ENCODE results near the gene DLGAP1.

Gene DLGAP1

DNA sequence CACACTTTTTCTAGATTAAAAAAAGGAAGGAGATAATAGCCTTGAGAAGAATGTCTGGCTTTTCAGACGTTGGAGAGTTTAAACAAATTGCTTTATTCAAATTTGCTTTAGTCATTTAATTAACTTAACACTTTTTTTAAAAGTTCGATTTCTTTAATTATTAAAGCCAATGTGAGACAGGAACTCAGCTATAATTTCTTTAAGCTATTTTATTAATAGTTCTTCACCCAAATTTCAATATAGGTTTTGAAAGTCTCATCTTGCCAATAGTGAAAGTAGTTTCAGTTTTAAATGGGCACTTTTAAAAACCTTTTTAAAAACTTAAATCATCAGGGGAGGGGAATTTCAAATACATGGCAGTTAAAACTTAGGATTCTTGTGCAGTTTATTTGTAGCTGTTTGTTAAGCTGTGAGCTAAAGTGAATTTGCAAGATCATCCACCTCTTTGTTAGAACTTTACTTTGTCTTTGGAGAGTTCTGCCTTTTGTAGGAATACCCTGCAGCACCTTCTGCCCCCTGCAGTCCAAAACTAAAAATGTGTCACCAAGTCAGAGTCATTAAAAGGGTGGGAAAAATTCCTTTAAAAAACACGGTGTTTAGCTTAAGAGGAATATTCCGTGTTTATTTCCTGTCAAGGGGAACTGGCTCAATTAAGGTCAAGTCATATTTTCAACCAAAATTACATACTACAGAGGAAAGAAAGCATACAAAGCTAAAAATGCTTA is 1000.6 kb downstream of the DLGAP1 start:
- ATAC-seq (ENCODE audit: low read depth) (no peak), DNase-seq (ENCODE audit: low spot score) (no peak)
- Histone ChIP-seq H3K36me3 (ENCODE audit: low read depth) (peaks cover 67% of the 10 kb centered on the region), H3K27me3 (ENCODE audit: insufficient read depth, poor library complexity, severe bottlenecking) (no peaks in the 10 kb centered on the region), H3K4me1 (ENCODE audit: insufficient read depth, poor library complexity, severe bottlenecking) (peaks cover 55% of the 10 kb centered on the region), H3K4me3 (ENCODE audit: severe bottlenecking) (peak overlapping the region; percentile 92), H3K9me3 (ENCODE audit: severe bottlenecking) (no peaks in the 10 kb centered on the region), H3K27ac (ENCODE audit: poor library complexity, severe bottlenecking) (peak overlapping the region; percentile 93)
- TF ChIP-seq, protein P1, sequence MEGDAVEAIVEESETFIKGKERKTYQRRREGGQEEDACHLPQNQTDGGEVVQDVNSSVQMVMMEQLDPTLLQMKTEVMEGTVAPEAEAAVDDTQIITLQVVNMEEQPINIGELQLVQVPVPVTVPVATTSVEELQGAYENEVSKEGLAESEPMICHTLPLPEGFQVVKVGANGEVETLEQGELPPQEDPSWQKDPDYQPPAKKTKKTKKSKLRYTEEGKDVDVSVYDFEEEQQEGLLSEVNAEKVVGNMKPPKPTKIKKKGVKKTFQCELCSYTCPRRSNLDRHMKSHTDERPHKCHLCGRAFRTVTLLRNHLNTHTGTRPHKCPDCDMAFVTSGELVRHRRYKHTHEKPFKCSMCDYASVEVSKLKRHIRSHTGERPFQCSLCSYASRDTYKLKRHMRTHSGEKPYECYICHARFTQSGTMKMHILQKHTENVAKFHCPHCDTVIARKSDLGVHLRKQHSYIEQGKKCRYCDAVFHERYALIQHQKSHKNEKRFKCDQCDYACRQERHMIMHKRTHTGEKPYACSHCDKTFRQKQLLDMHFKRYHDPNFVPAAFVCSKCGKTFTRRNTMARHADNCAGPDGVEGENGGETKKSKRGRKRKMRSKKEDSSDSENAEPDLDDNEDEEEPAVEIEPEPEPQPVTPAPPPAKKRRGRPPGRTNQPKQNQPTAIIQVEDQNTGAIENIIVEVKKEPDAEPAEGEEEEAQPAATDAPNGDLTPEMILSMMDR (IDR thresholded peaks at IDR 0.05; ENCODE audit: poor library complexity, severe bottlenecking), result peak; percentile 81

DNA sequence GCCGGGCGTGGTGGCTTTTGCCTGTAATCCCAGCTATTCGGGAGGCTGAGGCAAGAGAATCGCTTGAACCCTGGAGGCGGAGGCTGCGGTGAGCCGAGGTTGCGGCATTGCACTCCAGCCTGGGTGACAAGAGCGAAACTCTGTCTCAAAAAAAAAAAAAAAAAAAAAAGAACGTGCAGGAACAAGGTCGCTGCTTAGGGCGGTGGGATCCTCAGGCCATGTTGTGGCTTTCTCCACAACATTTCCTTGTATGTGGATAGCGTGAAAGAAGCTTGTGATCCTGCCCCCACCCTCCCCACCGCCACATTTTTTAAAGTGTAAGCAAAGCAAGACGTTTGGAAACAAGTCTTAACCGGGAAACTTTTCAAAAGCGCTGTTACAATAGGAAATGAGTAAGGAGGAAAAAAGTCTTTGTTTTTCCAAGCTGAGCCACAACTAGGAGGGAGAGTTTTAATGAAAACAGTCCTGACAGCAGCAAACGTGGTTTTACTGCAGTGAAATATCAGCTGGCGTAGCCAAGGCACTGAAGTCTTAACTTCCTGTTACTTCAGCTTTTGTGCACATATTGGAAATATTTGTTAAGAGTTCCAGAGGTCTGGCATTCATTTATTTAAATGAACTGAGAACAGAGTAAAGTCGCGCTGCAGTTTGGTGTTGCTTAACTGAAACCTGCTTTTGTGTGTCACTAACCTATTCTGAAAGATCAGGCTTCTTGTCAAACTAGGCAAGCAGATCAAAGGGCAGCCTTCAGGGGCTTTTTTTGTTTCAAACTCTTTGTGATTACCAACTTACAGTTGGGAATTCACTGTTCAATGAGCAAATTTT is 1001.4 kb downstream of the DLGAP1 start:
- Histone ChIP-seq H3K4me3 (ENCODE audit: severe bottlenecking) (peak overlapping the region; percentile 92), H3K27me3 (ENCODE audit: insufficient read depth, poor library complexity, severe bottlenecking) (no peaks in the 10 kb centered on the region), H3K27ac (ENCODE audit: poor library complexity, severe bottlenecking) (peak overlapping the region; percentile 93), H3K9me3 (ENCODE audit: severe bottlenecking) (no peaks in the 10 kb centered on the region), H3K4me1 (ENCODE audit: insufficient read depth, poor library complexity, severe bottlenecking) (peaks cover 48% of the 10 kb centered on the region), H3K36me3 (ENCODE audit: low read depth) (peaks cover 61% of the 10 kb centered on the region)
- DNase-seq (ENCODE audit: low spot score) (no peak), ATAC-seq (ENCODE audit: low read depth) (peak; percentile 23)
- TF ChIP-seq, protein P1 (IDR thresholded peaks at IDR 0.05; ENCODE audit: poor library complexity, severe bottlenecking), result no peak

DNA sequence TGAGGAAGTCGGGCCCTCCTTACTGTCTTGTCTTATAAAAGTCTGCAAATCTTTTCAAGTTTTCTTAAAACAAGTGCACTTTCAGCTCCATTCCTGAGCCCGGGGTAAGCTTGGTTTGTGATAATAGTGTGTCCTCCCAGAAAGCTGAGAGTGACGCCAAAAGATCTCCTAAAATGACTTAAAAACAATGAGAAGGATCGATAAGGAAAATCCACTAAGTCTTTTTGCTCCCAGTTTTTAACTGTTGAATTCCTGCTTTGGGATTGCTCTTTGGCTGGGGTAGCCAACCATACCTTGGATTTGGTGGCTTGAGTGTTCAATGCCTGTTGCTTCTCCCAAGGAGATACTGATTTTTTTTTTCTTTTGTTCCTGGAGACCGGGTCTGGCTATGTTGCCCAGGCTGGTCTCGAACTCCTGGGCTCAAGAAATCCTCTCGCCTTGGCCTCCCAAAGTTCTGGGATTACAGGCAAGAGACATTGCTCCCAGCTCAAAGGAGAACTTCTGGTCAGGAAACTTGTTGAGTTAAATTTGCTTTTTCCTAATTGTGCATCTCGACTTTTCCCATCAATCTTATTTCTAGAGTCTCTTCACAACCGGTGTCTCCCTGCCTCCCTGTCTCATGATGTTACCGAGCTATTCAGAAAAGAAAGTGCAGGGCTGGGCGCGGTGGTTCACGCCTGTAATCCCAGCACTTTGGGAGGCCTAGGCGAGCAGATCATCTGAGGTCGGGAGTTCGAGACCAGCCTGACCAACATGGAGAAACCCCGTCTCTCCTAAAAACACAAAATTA is 1002.2 kb downstream of the DLGAP1 start:
- Histone ChIP-seq H3K4me3 (ENCODE audit: severe bottlenecking) (peak overlapping the region; percentile 92), H3K36me3 (ENCODE audit: low read depth) (peaks cover 53% of the 10 kb centered on the region), H3K27ac (ENCODE audit: poor library complexity, severe bottlenecking) (peak overlapping the region; percentile 93), H3K27me3 (ENCODE audit: insufficient read depth, poor library complexity, severe bottlenecking) (no peaks in the 10 kb centered on the region), H3K9me3 (ENCODE audit: severe bottlenecking) (no peaks in the 10 kb centered on the region), H3K4me1 (ENCODE audit: insufficient read depth, poor library complexity, severe bottlenecking) (peaks cover 40% of the 10 kb centered on the region)
- ATAC-seq (ENCODE audit: low read depth) (no peak), DNase-seq (ENCODE audit: low spot score) (no peak)
- TF ChIP-seq, protein P1 (IDR thresholded peaks at IDR 0.05; ENCODE audit: poor library complexity, severe bottlenecking), result no peak

DNA sequence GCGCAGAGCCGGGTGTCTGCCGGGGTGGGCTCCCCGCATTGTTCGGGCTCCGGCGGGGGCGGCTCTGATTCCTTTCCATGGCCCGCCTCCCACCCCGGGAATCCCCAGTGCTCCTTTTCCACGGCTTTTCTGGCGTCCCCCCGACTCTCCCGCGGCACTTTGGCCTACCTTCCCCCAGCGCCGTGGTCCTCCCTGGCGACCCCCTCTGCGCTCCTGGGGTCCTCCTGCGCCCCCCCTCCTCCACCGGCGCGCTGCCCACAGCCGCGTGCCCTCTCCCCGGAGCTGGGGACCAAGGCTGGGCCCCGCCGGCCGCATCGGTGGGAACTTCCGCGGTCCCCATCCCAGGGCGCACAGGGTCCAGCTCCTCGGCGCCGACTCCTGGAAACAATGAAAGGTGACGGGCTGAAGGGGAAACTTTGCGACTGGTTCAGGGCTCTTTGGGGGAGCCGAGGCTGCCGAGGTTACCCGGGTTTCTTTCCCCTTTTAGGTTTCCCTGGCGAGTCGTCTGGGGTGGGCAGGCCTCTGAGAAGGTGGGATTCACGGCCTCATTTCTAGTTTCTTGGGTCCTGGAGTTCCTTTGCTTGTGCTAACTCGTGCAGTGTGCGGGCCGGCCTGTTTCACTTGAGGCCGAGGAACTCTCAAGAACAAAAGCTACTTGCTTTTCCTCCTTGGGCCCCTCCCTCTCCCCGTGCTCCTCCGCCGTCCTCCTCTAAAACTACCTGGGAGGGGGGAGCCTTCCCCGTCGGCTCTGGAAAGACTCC is 1002.9 kb downstream of the DLGAP1 start:
- Histone ChIP-seq H3K27ac (ENCODE audit: poor library complexity, severe bottlenecking) (peak overlapping the region; percentile 93), H3K27me3 (ENCODE audit: insufficient read depth, poor library complexity, severe bottlenecking) (no peaks in the 10 kb centered on the region), H3K4me1 (ENCODE audit: insufficient read depth, poor library complexity, severe bottlenecking) (peaks cover 32% of the 10 kb centered on the region), H3K4me3 (ENCODE audit: severe bottlenecking) (peak overlapping the region; percentile 92), H3K9me3 (ENCODE audit: severe bottlenecking) (no peaks in the 10 kb centered on the region), H3K36me3 (ENCODE audit: low read depth) (peaks cover 45% of the 10 kb centered on the region)
- peak; percentile 64 for DNase-seq (ENCODE audit: low spot score)
- TF ChIP-seq, protein P1 (IDR thresholded peaks at IDR 0.05; ENCODE audit: poor library complexity, severe bottlenecking), result no peak
- no peak for ATAC-seq (ENCODE audit: low read depth)

Data from RWPE2 (cell line).